Uterus (tissue), 2 donors: ENCODE results near the gene SMIM34.
"Not testable (repeated sequence)": the region's sequence is repeated elsewhere in the genome, so short reads cannot be mapped to it uniquely, and the experiment has no call there.

Experiments used
- POLR2A ChIP-seq, 2 donors: fragments of 450-650 bp; IDR thresholded peaks; one replicate each; pipeline ENCODE4 v1.6.1; 2016; ENCODE audit warnings: antibody characterized with exemption in 2 of 2, mild to moderate bottlenecking in 1 of 2, moderate library complexity in 1 of 2
- TF ChIP-seq, protein P1 (sequence below), 4 experiments: fragments of 200-600 bp in 2 of 4; fragments of 450-650 bp in 2 of 4; sonication (generic) in 2 of 4; IDR thresholded peaks; one replicate each; pipeline ENCODE4 v1.5.1; 2016 to 2019; ENCODE audit warnings: antibody characterized with exemption in 4 of 4, mild to moderate bottlenecking in 2 of 4, moderate library complexity in 1 of 4

DNA sequence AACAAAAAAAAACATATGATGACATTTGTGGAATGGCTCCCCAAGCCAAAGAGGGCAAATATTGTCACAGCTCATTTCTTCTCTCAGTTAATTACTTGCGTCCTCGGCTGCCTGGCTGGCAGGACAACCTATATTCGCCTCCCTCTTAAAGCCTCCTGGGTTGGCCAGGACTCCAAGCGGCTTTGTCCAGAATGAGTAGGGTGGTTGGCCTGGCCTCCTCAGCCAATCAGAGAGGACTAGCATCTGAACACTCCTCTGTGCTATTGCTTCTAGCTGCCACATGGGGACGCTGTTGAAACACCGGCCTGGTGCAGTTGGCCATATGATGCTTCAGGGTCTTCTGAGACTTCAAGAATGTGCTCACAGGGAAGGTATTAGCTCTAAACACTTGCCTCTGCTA lies 4.7 kb upstream of the SMIM34 start:
- TF ChIP-seq, protein P1, sequence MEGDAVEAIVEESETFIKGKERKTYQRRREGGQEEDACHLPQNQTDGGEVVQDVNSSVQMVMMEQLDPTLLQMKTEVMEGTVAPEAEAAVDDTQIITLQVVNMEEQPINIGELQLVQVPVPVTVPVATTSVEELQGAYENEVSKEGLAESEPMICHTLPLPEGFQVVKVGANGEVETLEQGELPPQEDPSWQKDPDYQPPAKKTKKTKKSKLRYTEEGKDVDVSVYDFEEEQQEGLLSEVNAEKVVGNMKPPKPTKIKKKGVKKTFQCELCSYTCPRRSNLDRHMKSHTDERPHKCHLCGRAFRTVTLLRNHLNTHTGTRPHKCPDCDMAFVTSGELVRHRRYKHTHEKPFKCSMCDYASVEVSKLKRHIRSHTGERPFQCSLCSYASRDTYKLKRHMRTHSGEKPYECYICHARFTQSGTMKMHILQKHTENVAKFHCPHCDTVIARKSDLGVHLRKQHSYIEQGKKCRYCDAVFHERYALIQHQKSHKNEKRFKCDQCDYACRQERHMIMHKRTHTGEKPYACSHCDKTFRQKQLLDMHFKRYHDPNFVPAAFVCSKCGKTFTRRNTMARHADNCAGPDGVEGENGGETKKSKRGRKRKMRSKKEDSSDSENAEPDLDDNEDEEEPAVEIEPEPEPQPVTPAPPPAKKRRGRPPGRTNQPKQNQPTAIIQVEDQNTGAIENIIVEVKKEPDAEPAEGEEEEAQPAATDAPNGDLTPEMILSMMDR (IDR thresholded peaks at IDR 0.05): not testable (repeated sequence)
- TF ChIP-seq POLR2A (IDR thresholded peaks at IDR 0.05): not testable (repeated sequence)
